Spleen (tissue), 11 donors: ENCODE results near the gene EYS. TPM values are rescaled to one million over a fixed set of nuclear protein-coding genes. Genes with fewer than 3 reads are reported as not detected.

Source experiments
- DNase-seq: peaks from one replicate; pipeline ENCODE4 v3.0.0-alpha.2; 2020
- H3K27ac ChIP-seq, 8 donors: fragments of 200-600 bp; sonication (generic) in 7 of 8; 1 replicate in 4 of 8; 2 replicates in 4 of 8; pipeline versions ENCODE4 v1.5.0 to v1.8.0; 2016 to 2021; ENCODE audit warnings: inconsistent platforms in 4 of 8, mild to moderate bottlenecking in 4 of 8, moderate library complexity in 1 of 8
- H3K27me3 ChIP-seq, 7 donors: fragments of 200-600 bp; sonication (generic) in 6 of 7; replicated peaks in 1 of 7; 1 replicate in 4 of 7; 2 replicates in 3 of 7; pipeline versions ENCODE4 v1.5.0 to v1.8.0; 2016 to 2021; ENCODE audit warnings: inconsistent platforms in 3 of 7, mild to moderate bottlenecking in 1 of 7
- H3K36me3 ChIP-seq, 6 donors: fragments of 200-600 bp; sonication (generic) in 5 of 6; 1 replicate in 4 of 6; 2 replicates in 2 of 6; pipeline versions ENCODE4 v1.5.0 to v1.8.0; 2016 to 2021; ENCODE audit warnings: inconsistent platforms in 2 of 6
- H3K4me1 ChIP-seq, 6 donors: fragments of 200-600 bp; sonication (generic) in 5 of 6; 1 replicate in 3 of 6; 2 replicates in 3 of 6; pipeline versions ENCODE4 v1.5.0 to v1.8.0; 2016 to 2021; ENCODE audit warnings: inconsistent platforms in 3 of 6
- H3K4me3 ChIP-seq, 8 donors: fragments of 200-600 bp; sonication (generic) in 7 of 8; 1 replicate in 4 of 8; 2 replicates in 4 of 8; pipeline versions ENCODE4 v1.5.0 to v1.8.0; 2016 to 2021; ENCODE audit warnings: inconsistent platforms in 4 of 8, mild to moderate bottlenecking in 4 of 8, moderate library complexity in 2 of 8
- H3K9me3 ChIP-seq, 8 donors: fragments of 200-600 bp; sonication (generic) in 7 of 8; 1 replicate in 4 of 8; 2 replicates in 4 of 8; pipeline versions ENCODE4 v1.5.0 to v1.8.0; 2016 to 2021; ENCODE audit warnings: inconsistent platforms in 4 of 8
- CTCF ChIP-seq, 11 experiments: fragments of 200-600 bp in 7 of 11; fragments of 450-650 bp in 4 of 11; sonication (generic) in 4 of 11; IDR thresholded peaks in 8 of 11; conservative IDR thresholded peaks in 3 of 11; 1 replicate in 7 of 11; 2 replicates in 4 of 11; pipeline versions ENCODE4 v1.4.0 to v1.8.0; 2016 to 2021; ENCODE audit warnings: antibody characterized with exemption in 11 of 11, inconsistent platforms in 4 of 11, mild to moderate bottlenecking in 1 of 11
- POLR2A ChIP-seq, 3 donors: fragments of 450-650 bp; IDR thresholded peaks; one replicate each; pipeline ENCODE4 v1.5.1; 2017; ENCODE audit warnings: antibody characterized with exemption in 3 of 3, mild to moderate bottlenecking in 1 of 3
- POLR2AphosphoS5 ChIP-seq, 3 donors: sonication (generic); formaldehyde crosslinking; IDR thresholded peaks; one replicate each; pipeline ENCODE4 v1.5.1; 2017; ENCODE audit warnings: antibody characterized with exemption in 3 of 3
- WGBS, 5 donors: extraction: QIAGEN DNeasy Blood & Tissue Kit in 3 of 5; methylation state at CpG; one replicate each; pipeline versions ENCODE4 v1.1.5 to v1.1.7; 2013 to 2018; 5-methylcytosine and 5-hydroxymethylcytosine counted together
- intact Hi-C: fragments of 100-400 bp; cut with DNase I; formaldehyde crosslinking; loops from one replicate; pipeline ENCODE4 v1.15.0; 2023; ENCODE audit warnings: low total_unique reads
- polyA plus RNA-seq, 3 donors: library from polyadenylated mRNA; stranded (reverse); fragments of 200-250 nt; gene quantifications; one replicate each; pipeline ENCODE4 v1.2.1, GENCODE V29; 2013
- total RNA-seq, 7 donors: library from RNA; depleted of rRNA in 3 of 7; stranded (reverse); fragments of >200 nt in 3 of 7; fragmentation: NEBNext Ultra II Directional in 4 of 7; extraction: Animal tissue kit (Norgen Biotek cat#: 25700) in 4 of 7; gene quantifications; one replicate each; pipeline versions ENCODE4 v1.1.0 to v1.2.1, GENCODE V29; 2016 to 2021
- donor health status: healthy with polysubstance abuse.
- donor health status: DM: no; HTN: no; CAD: no; lungs with moderate emphysema.
- donor health status: DM: no; HTN: no; CAD: no.
- donor health status: Bipolar disorder and iron deficiency.
- donor health status: healthy.
- donor health status: DM: no; HTN: no; CAD: no.
- donor health status: DM: yes; HTN: yes; CAD: no.

EYS gene
- total and polyA plus RNA-seq, 10 donors, result under 0.01 to 0.72 (median 0.28) TPM; not detected in 5

- peaks cover 0 to 8% (median 0%) of the 10 kb centered on the region in 6 donors for H3K4me1 ChIP-seq
- H3K4me3 ChIP-seq, result no peak overlapping the region
- no peak overlapping the region for H3K27ac ChIP-seq
- intact Hi-C loops, result no loop called here
- H3K27me3 ChIP-seq, result no peaks in the 10 kb centered on the region
- TF ChIP-seq CTCF (IDR thresholded peaks at IDR 0.05 in 8 of 11, conservative IDR thresholded peaks at IDR 0.05 in 3 of 11) (no peak), POLR2AphosphoS5 (IDR thresholded peaks at IDR 0.05) (no peak), POLR2A (IDR thresholded peaks at IDR 0.05) (no peak)
- WGBS, 5 donors, result 53 to 94% (median 74%) methylated on average over 1 of the region's 1 CpG
- H3K36me3 ChIP-seq, result no peaks in the 10 kb centered on the region
- no peaks in the 10 kb centered on the region for H3K9me3 ChIP-seq
- no peak for DNase-seq
These were observed 1890.0 kb downstream of the EYS start for GRCh38 chr6:63816982-63817436.

GRCh38 chr6:63816401-63816981, 1890.5 kb downstream of the EYS start:
- intact Hi-C loops, result no loop called here

GRCh38 chr6:63814459-63814858, 1892.6 kb downstream of the EYS start:
- Histone ChIP-seq H3K4me3 (no peak overlapping the region), H3K27me3 (no peaks in the 10 kb centered on the region), H3K36me3 (no peaks in the 10 kb centered on the region), H3K9me3 (no peaks in the 10 kb centered on the region), H3K27ac (no peak overlapping the region), H3K4me1 (peaks cover 0 to 8% (median 0%) of the 10 kb centered on the region in 6 donors)
- WGBS, 5 donors, result 79 to 91% (median 90%) methylated on average over 1 of the region's 1 CpG
- intact Hi-C loops, result no loop called here
- no peak for DNase-seq
- no peak for TF ChIP-seq POLR2A (IDR thresholded peaks at IDR 0.05)
- TF ChIP-seq POLR2AphosphoS5 (IDR thresholded peaks at IDR 0.05), result no peak
- TF ChIP-seq CTCF (IDR thresholded peaks at IDR 0.05 in 8 of 11, conservative IDR thresholded peaks at IDR 0.05 in 3 of 11), result no peak

More at GRCh38 chr6:63816401-63816981, 1890.5 kb downstream of the EYS start:
- whole genome bisulfite sequencing, 5 donors, result 33 to 56% (median 39%) methylated on average over 5 of the region's 5 CpGs
- Histone ChIP-seq H3K4me1 (peaks cover 0 to 8% (median 0%) of the 10 kb centered on the region in 6 donors), H3K36me3 (no peaks in the 10 kb centered on the region), H3K4me3 (no peak overlapping the region), H3K9me3 (no peaks in the 10 kb centered on the region), H3K27ac (no peak overlapping the region), H3K27me3 (no peaks in the 10 kb centered on the region)
- TF ChIP-seq CTCF (IDR thresholded peaks at IDR 0.05 in 8 of 11, conservative IDR thresholded peaks at IDR 0.05 in 3 of 11), result no peak
- no peak for TF ChIP-seq POLR2A (IDR thresholded peaks at IDR 0.05)
- no peak for TF ChIP-seq POLR2AphosphoS5 (IDR thresholded peaks at IDR 0.05)
- DNase-seq, result no peak

GRCh38 chr6:63813566-63814120, 1893.4 kb downstream of the EYS start:
- H3K9me3 ChIP-seq, result no peaks in the 10 kb centered on the region
- WGBS, 5 donors, result 71 to 89% (median 83%) methylated on average over 5 of the region's 5 CpGs

More at GRCh38 chr6:63813566-63814120, 1893.4 kb downstream of the EYS start:
- TF ChIP-seq CTCF (IDR thresholded peaks at IDR 0.05 in 8 of 11, conservative IDR thresholded peaks at IDR 0.05 in 3 of 11), result no peak
- no peak for TF ChIP-seq POLR2AphosphoS5 (IDR thresholded peaks at IDR 0.05)
- TF ChIP-seq POLR2A (IDR thresholded peaks at IDR 0.05), result no peak
- intact Hi-C loops, result no loop called here
- Histone ChIP-seq H3K27ac (no peak overlapping the region), H3K36me3 (no peaks in the 10 kb centered on the region), H3K27me3 (no peaks in the 10 kb centered on the region), H3K4me3 (no peak overlapping the region), H3K4me1 (peaks cover 0 to 8% (median 0%) of the 10 kb centered on the region in 6 donors)
- DNase-seq, result no peak
